ENCODE data around the gene SLC44A2.

SLC44A2 gene

GRCh38 chr19:10641248-10641647 lies 15.9 kb downstream of the SLC44A2 start:
- Histone ChIP-seq H3K27ac (no peak overlapping the region), H3K4me3 (no peak overlapping the region), H3K9ac (ENCODE audit: insufficient read length) (no peak overlapping the region), H3K9me3 (ENCODE audit: low read depth, low read length) (no peaks in the 10 kb centered on the region), H3K36me3 (ENCODE audit: insufficient read depth, low read length) (peaks cover 12% of the 10 kb centered on the region; the same call in 1 of the 2 replicates)
- DNase-seq (ENCODE audit: low read depth, low spot score) = no peak
- TF ChIP-seq POLR2AphosphoS5 (IDR thresholded peaks at IDR 0.05; ENCODE audit: borderline replicate concordance, low read depth, low read length) (no peak), EZH2 (IDR thresholded peaks at IDR 0.05) (no peak), FOXP2 (optimal IDR thresholded peaks at IDR 0.05; ENCODE audit: control extremely low read depth, extremely low read length, insufficient read depth) (no peak)

GRCh38 chr19:10642473-10643171 lies 17.3 kb downstream of the SLC44A2 start:
- H3K27ac ChIP-seq = no peak overlapping the region
- TF ChIP-seq POLR2AphosphoS5 (IDR thresholded peaks at IDR 0.05; ENCODE audit: borderline replicate concordance, low read depth, low read length) (no peak), EZH2 (IDR thresholded peaks at IDR 0.05) (no peak), FOXP2 (optimal IDR thresholded peaks at IDR 0.05; ENCODE audit: control extremely low read depth, extremely low read length, insufficient read depth) (no peak)
- no peak overlapping the region for H3K9ac ChIP-seq (ENCODE audit: insufficient read length)
- no peaks in the 10 kb centered on the region for H3K9me3 ChIP-seq (ENCODE audit: low read depth, low read length)
- no peak overlapping the region for H3K4me3 ChIP-seq
- DNase-seq (ENCODE audit: low read depth, low spot score) = no peak
- H3K36me3 ChIP-seq (ENCODE audit: insufficient read depth, low read length) = peaks cover 4% of the 10 kb centered on the region; the same call in 1 of the 2 replicates

- Histone ChIP-seq H3K36me3 (ENCODE audit: insufficient read depth, low read length) (no peaks in the 10 kb centered on the region; the same call in 1 of the 2 replicates), H3K9ac (ENCODE audit: insufficient read length) (no peak overlapping the region), H3K4me3 (peak overlapping the region; percentile 72; the same call in 1 of the 2 replicates), H3K9me3 (ENCODE audit: low read depth, low read length) (no peaks in the 10 kb centered on the region), H3K27ac (peak overlapping the region; percentile 85)
- no peak for TF ChIP-seq POLR2AphosphoS5 (IDR thresholded peaks at IDR 0.05; ENCODE audit: borderline replicate concordance, low read depth, low read length)
- TF ChIP-seq EZH2 (IDR thresholded peaks at IDR 0.05) = no peak
- TF ChIP-seq FOXP2 (optimal IDR thresholded peaks at IDR 0.05; ENCODE audit: control extremely low read depth, extremely low read length, insufficient read depth) = no peak
- no peak for DNase-seq (ENCODE audit: low read depth, low spot score)
Measured at GRCh38 chr19:10643172-10643967, 18.0 kb downstream of the SLC44A2 start.

GRCh38 chr19:10643968-10644259 lies 18.6 kb downstream of the SLC44A2 start:
- Histone ChIP-seq H3K4me3 (peak overlapping the region; percentile 72), H3K36me3 (ENCODE audit: insufficient read depth, low read length) (no peaks in the 10 kb centered on the region; the same call in 1 of the 2 replicates), H3K27ac (peak overlapping the region; percentile 85), H3K9ac (ENCODE audit: insufficient read length) (no peak overlapping the region), H3K9me3 (ENCODE audit: low read depth, low read length) (no peaks in the 10 kb centered on the region)
- no peak for TF ChIP-seq EZH2 (IDR thresholded peaks at IDR 0.05)
- TF ChIP-seq POLR2AphosphoS5 (IDR thresholded peaks at IDR 0.05; ENCODE audit: borderline replicate concordance, low read depth, low read length) = no peak
- no peak for DNase-seq (ENCODE audit: low read depth, low spot score)

GRCh38 chr19:10644260-10645007 lies 19.1 kb downstream of the SLC44A2 start:
- Histone ChIP-seq H3K9ac (ENCODE audit: insufficient read length) (no peak overlapping the region), H3K4me3 (peak overlapping the region; percentile 72), H3K36me3 (ENCODE audit: insufficient read depth, low read length) (no peaks in the 10 kb centered on the region; the same call in 1 of the 2 replicates), H3K9me3 (ENCODE audit: low read depth, low read length) (no peaks in the 10 kb centered on the region), H3K27ac (peak overlapping the region; percentile 85)
- DNase-seq (ENCODE audit: low read depth, low spot score) = no peak
- TF ChIP-seq FOXP2 (optimal IDR thresholded peaks at IDR 0.05; ENCODE audit: control extremely low read depth, extremely low read length, insufficient read depth) (no peak), POLR2AphosphoS5 (IDR thresholded peaks at IDR 0.05; ENCODE audit: borderline replicate concordance, low read depth, low read length) (peak; percentile 22; the same call in 1 of the 2 replicates), EZH2 (IDR thresholded peaks at IDR 0.05) (no peak)

GRCh38 chr19:10646456-10647159 lies 21.3 kb downstream of the SLC44A2 start:
- no peak for DNase-seq (ENCODE audit: low read depth, low spot score)
- no peak overlapping the region for H3K9ac ChIP-seq (ENCODE audit: insufficient read length)
- no peaks in the 10 kb centered on the region; the same call in 1 of the 2 replicates for H3K36me3 ChIP-seq (ENCODE audit: insufficient read depth, low read length)
- no peak overlapping the region for H3K4me3 ChIP-seq
- TF ChIP-seq EZH2 (IDR thresholded peaks at IDR 0.05) (no peak), POLR2AphosphoS5 (IDR thresholded peaks at IDR 0.05; ENCODE audit: borderline replicate concordance, low read depth, low read length) (no peak), FOXP2 (optimal IDR thresholded peaks at IDR 0.05; ENCODE audit: control extremely low read depth, extremely low read length, insufficient read depth) (no peak)
- peak overlapping the region; percentile 21 for H3K27ac ChIP-seq
- no peaks in the 10 kb centered on the region for H3K9me3 ChIP-seq (ENCODE audit: low read depth, low read length)

- Histone ChIP-seq H3K4me3 (no peak overlapping the region), H3K9ac (ENCODE audit: insufficient read length) (no peak overlapping the region), H3K36me3 (ENCODE audit: insufficient read depth, low read length) (peaks cover 5% of the 10 kb centered on the region; the same call in 1 of the 2 replicates), H3K9me3 (ENCODE audit: low read depth, low read length) (no peaks in the 10 kb centered on the region), H3K27ac (no peak overlapping the region)
- TF ChIP-seq POLR2AphosphoS5 (IDR thresholded peaks at IDR 0.05; ENCODE audit: borderline replicate concordance, low read depth, low read length) (no peak), EZH2 (IDR thresholded peaks at IDR 0.05) (no peak), FOXP2 (optimal IDR thresholded peaks at IDR 0.05; ENCODE audit: control extremely low read depth, extremely low read length, insufficient read depth) (no peak)
- no peak for DNase-seq (ENCODE audit: low read depth, low spot score)
Measured at GRCh38 chr19:10648360-10648759, 23.0 kb downstream of the SLC44A2 start.

Data from SK-N-MC (cell line).